ACHN (cell line): ENCODE results near the gene IL36B.

Source experiments
- DNase-seq: peaks from one replicate; pipeline ENCODE4 v3.0.0-alpha.2; 2015
- in situ Hi-C: cut with HindIII; loops from 2 replicates; pipeline ENCODE4 v1.10.0; 2017; ENCODE audit warnings: low sequenced_read_pairs, low pct_ligation_motif_present, low pct_unique_long_range_greater_than_20kb

Gene IL36B

GRCh38 chr2:113058998-113059960 is 6.6 kb upstream of the IL36B start, which contains the start of gene IL36RN:
Gene IL36RN, plus strand, starts transcription at chr2:113059198. Its CDS starts 241 bp downstream, at chr2:113059439.
- DNase-seq = no peak
- in situ Hi-C loops = no loop called here

- DNase-seq = no peak
- in situ Hi-C loops = no loop called here
Observed at GRCh38 chr2:113058411-113058994, 5.8 kb upstream of the IL36B start.

GRCh38 chr2:113057117-113057516 is 4.5 kb upstream of the IL36B start:
- in situ Hi-C loops = no loop called here
- DNase-seq = no peak

GRCh38 chr2:113056521-113056920 is 3.9 kb upstream of the IL36B start:
- no peak for DNase-seq
- in situ Hi-C loops = no loop called here

- in situ Hi-C loops = no loop called here
Observed at GRCh38 chr2:113054066-113054465, 1.4 kb upstream of the IL36B start.

GRCh38 chr2:113053666-113054065 is 999 bp upstream of the IL36B start:
- in situ Hi-C loops = no loop called here
- no peak for DNase-seq

More at GRCh38 chr2:113054066-113054465, 1.4 kb upstream of the IL36B start:
- no peak for DNase-seq

- no peak for DNase-seq
- in situ Hi-C loops = no loop called here
Observed at GRCh38 chr2:113050921-113051895, 1.5 kb downstream of the IL36B start.

- in situ Hi-C loops = no loop called here
- no peak for DNase-seq
Observed at GRCh38 chr2:113046465-113046864, 6.2 kb downstream of the IL36B start.

GRCh38 chr2:113041871-113042270 is 10.8 kb downstream of the IL36B start:
- DNase-seq = no peak

GRCh38 chr2:113039719-113040118 is 12.9 kb downstream of the IL36B start:
- in situ Hi-C loops = no loop called here
- no peak for DNase-seq

More at GRCh38 chr2:113041871-113042270, 10.8 kb downstream of the IL36B start:
- in situ Hi-C loops = no loop called here

- DNase-seq = no peak
- in situ Hi-C loops = no loop called here
Observed at GRCh38 chr2:113039158-113039557, 13.5 kb downstream of the IL36B start.

- in situ Hi-C loops = no loop called here
- no peak for DNase-seq
Observed at GRCh38 chr2:113038291-113038690, 14.4 kb downstream of the IL36B start.

- in situ Hi-C loops = no loop called here
- no peak for DNase-seq
Observed at GRCh38 chr2:113036763-113037162, 15.9 kb downstream of the IL36B start.

- no peak for DNase-seq
- in situ Hi-C loops = no loop called here
Observed at GRCh38 chr2:113034016-113034415, 18.7 kb downstream of the IL36B start.

GRCh38 chr2:113032737-113033136 is 19.9 kb downstream of the IL36B start:
- in situ Hi-C loops = no loop called here
- DNase-seq = no peak

- no peak for DNase-seq
- in situ Hi-C loops = no loop called here
Observed at GRCh38 chr2:113028112-113028511, 24.6 kb downstream of the IL36B start.

GRCh38 chr2:113027691-113028090 is 25.0 kb downstream of the IL36B start:
- in situ Hi-C loops = no loop called here

GRCh38 chr2:113025737-113026136 is 26.9 kb downstream of the IL36B start:
- in situ Hi-C loops = no loop called here
- no peak for DNase-seq

More at GRCh38 chr2:113027691-113028090, 25.0 kb downstream of the IL36B start:
- DNase-seq = no peak

- DNase-seq = no peak
- in situ Hi-C loops = no loop called here
Observed at GRCh38 chr2:113024764-113025163, 27.9 kb downstream of the IL36B start.
